NCI-H1105 (cell line): ENCODE measurements around the gene ZNF304.
A peak's percentile ranks its signal among the peaks of the same experiment; 100 is the strongest.

ENCODE experiments used
- DNase-seq: peaks from one replicate; lab custom pipeline; 2025; lab: John Stamatoyannopoulos, UW

Gene ZNF304

GRCh38 chr19:57350877-57351805 lies at the start of gene ZNF304:
ZNF304 (plus strand) TSS chr19:57351271; CDS start chr19:57351665, 394 bp downstream.
- DNase-seq: peak; percentile 96

GRCh38 chr19:57302020-57302465 lies 49.0 kb upstream of the ZNF304 start:
- DNase-seq: no peak

GRCh38 chr19:57302727-57303401 lies 48.2 kb upstream of the ZNF304 start:
- DNase-seq: no peak

GRCh38 chr19:57305056-57305455 lies 46.0 kb upstream of the ZNF304 start:
- DNase-seq: no peak

- DNase-seq: no peak
Observed at GRCh38 chr19:57308514-57308913, 42.6 kb upstream of the ZNF304 start.

GRCh38 chr19:57310792-57311191 lies 40.3 kb upstream of the ZNF304 start:
- no peak for DNase-seq

- peak; percentile 11 for DNase-seq
Observed at GRCh38 chr19:57314146-57314545, 36.9 kb upstream of the ZNF304 start.

GRCh38 chr19:57317503-57317902 lies 33.6 kb upstream of the ZNF304 start:
- no peak for DNase-seq

- DNase-seq: no peak
Observed at GRCh38 chr19:57319869-57320179, 31.2 kb upstream of the ZNF304 start.

GRCh38 chr19:57320180-57321084 lies 30.6 kb upstream of the ZNF304 start, which contains the start of gene ZNF543:
ZNF543 (plus strand) TSS chr19:57320472; CDS start chr19:57320854, 382 bp downstream.
- peak; percentile 98 for DNase-seq

- peak; percentile 9 for DNase-seq
Observed at GRCh38 chr19:57321116-57321515, 30.0 kb upstream of the ZNF304 start.

- no peak for DNase-seq
Observed at GRCh38 chr19:57321751-57322150, 29.3 kb upstream of the ZNF304 start.

- DNase-seq: no peak
Observed at GRCh38 chr19:57324992-57325391, 26.1 kb upstream of the ZNF304 start.

- no peak for DNase-seq
Observed at GRCh38 chr19:57327993-57328392, 23.1 kb upstream of the ZNF304 start.

- DNase-seq: no peak
Observed at GRCh38 chr19:57334191-57334590, 16.9 kb upstream of the ZNF304 start.

- DNase-seq: no peak
Observed at GRCh38 chr19:57338877-57339276, 12.2 kb upstream of the ZNF304 start.

- no peak for DNase-seq
Observed at GRCh38 chr19:57342582-57342981, 8.5 kb upstream of the ZNF304 start.

- no peak for DNase-seq
Observed at GRCh38 chr19:57348136-57348535, 2.9 kb upstream of the ZNF304 start.

GRCh38 chr19:57351867-57352266 lies 796 bp downstream of the ZNF304 start:
- DNase-seq: no peak

GRCh38 chr19:57355916-57356315 lies 4.8 kb downstream of the ZNF304 start:
- DNase-seq: no peak

GRCh38 chr19:57357406-57357805 lies 6.3 kb downstream of the ZNF304 start:
- DNase-seq: no peak

GRCh38 chr19:57359300-57359699 lies 8.2 kb downstream of the ZNF304 start:
- no peak for DNase-seq
